ENCODE results near the gene ANO4.

DNA sequence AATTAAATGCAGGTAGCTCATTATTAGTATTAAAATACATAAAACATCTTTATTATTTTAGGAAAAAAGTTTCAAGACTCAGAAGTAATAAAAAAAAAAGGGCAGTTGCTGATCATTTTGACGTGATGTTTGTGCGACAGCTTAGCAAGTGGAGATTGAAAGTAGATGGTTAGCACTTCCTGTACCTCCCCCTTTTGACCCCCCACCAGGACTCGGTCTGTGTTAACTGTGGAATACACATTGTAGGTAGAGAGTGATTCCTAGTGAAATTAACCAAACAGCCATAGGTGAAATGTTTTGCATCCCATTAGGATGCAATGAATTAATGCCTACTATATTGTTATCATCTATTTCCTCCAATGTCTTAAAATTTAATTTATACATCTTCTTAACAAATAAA, 294.7 kb downstream of the ANO4 start:
- TF ChIP-seq POLR2A (IDR thresholded peaks at IDR 0.05) (no peak), POLR2AphosphoS5 (IDR thresholded peaks at IDR 0.05) (no peak)
- TF ChIP-seq, protein P1, sequence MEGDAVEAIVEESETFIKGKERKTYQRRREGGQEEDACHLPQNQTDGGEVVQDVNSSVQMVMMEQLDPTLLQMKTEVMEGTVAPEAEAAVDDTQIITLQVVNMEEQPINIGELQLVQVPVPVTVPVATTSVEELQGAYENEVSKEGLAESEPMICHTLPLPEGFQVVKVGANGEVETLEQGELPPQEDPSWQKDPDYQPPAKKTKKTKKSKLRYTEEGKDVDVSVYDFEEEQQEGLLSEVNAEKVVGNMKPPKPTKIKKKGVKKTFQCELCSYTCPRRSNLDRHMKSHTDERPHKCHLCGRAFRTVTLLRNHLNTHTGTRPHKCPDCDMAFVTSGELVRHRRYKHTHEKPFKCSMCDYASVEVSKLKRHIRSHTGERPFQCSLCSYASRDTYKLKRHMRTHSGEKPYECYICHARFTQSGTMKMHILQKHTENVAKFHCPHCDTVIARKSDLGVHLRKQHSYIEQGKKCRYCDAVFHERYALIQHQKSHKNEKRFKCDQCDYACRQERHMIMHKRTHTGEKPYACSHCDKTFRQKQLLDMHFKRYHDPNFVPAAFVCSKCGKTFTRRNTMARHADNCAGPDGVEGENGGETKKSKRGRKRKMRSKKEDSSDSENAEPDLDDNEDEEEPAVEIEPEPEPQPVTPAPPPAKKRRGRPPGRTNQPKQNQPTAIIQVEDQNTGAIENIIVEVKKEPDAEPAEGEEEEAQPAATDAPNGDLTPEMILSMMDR (IDR thresholded peaks at IDR 0.05) = no peak

All from prostate gland (tissue), 2 donors.